Measurements from ENCODE around the gene TNFRSF14. TPM values are rescaled to one million over a fixed set of nuclear protein-coding genes. Genes with fewer than 3 reads are reported as not detected.

The TNFRSF14 gene
- total RNA-seq, 1 donor from 2014 or later = 6.5 TPM

DNA sequence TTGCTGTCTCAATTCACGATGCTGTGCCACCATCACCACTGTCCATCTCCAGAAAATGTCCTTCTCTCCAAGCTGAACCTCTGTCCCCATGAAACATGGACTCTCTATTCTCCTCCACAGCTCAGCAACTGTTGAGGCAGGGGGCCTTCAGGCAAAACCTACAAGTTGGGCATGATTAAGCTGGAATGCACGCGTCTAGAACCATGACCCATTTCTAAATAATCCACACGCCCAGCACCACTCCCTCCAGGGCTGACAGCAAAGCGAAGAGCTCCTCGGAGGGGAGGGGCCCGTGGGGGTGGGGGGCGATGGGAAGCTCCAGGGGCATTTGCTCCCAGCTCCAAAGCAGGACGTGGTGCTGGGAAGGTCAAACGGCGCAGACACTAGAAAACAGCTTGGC lies 22.8 kb upstream of the TNFRSF14 start:
- DNase-seq (ENCODE audit: extremely low spot score, unreplicated experiment) = no peak

DNA sequence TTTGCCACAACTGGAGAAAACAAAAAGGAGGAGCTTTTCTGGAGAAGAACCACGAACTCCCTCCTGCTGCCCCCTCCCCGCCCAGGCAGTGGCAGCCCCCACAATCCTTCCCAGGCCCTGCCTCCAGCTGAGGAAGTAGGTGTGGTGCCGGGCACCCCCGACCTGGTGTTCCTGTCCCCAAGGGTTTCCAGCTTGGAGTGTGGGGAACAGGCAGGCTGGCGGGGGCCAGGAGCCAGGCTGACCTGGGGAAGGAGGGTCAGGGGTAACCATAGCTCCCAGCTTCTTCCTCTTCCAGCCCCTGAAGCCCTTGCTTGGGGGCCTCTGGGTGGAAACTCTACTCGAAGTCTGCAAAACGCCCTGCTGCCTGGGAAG lies 21.9 kb upstream of the TNFRSF14 start:
- Mint-ChIP-seq H3K27me3 (ENCODE audit: unreplicated experiment) (no peaks in the 10 kb centered on the region), H3K9me3 (ENCODE audit: unreplicated experiment) (no peaks in the 10 kb centered on the region), H3K36me3 (ENCODE audit: unreplicated experiment) (no peaks in the 10 kb centered on the region), H3K27ac (ENCODE audit: unreplicated experiment) (no peak overlapping the region), H3K4me3 (ENCODE audit: unreplicated experiment) (no peak overlapping the region), H3K4me1 (ENCODE audit: unreplicated experiment) (peaks cover 32% of the 10 kb centered on the region)
- TF ChIP-seq, protein P1, sequence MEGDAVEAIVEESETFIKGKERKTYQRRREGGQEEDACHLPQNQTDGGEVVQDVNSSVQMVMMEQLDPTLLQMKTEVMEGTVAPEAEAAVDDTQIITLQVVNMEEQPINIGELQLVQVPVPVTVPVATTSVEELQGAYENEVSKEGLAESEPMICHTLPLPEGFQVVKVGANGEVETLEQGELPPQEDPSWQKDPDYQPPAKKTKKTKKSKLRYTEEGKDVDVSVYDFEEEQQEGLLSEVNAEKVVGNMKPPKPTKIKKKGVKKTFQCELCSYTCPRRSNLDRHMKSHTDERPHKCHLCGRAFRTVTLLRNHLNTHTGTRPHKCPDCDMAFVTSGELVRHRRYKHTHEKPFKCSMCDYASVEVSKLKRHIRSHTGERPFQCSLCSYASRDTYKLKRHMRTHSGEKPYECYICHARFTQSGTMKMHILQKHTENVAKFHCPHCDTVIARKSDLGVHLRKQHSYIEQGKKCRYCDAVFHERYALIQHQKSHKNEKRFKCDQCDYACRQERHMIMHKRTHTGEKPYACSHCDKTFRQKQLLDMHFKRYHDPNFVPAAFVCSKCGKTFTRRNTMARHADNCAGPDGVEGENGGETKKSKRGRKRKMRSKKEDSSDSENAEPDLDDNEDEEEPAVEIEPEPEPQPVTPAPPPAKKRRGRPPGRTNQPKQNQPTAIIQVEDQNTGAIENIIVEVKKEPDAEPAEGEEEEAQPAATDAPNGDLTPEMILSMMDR (IDR thresholded peaks at IDR 0.05) = no peak
- DNase-seq (ENCODE audit: extremely low spot score, unreplicated experiment) = no peak

More for the DNA sequence above, 22.8 kb upstream of the TNFRSF14 start:
- Mint-ChIP-seq H3K9me3 (ENCODE audit: unreplicated experiment) (no peaks in the 10 kb centered on the region), H3K4me1 (ENCODE audit: unreplicated experiment) (peaks cover 39% of the 10 kb centered on the region), H3K27me3 (ENCODE audit: unreplicated experiment) (no peaks in the 10 kb centered on the region), H3K27ac (ENCODE audit: unreplicated experiment) (no peak overlapping the region), H3K4me3 (ENCODE audit: unreplicated experiment) (no peak overlapping the region), H3K36me3 (ENCODE audit: unreplicated experiment) (no peaks in the 10 kb centered on the region)
- TF ChIP-seq, protein P1 (IDR thresholded peaks at IDR 0.05) = no peak

DNA sequence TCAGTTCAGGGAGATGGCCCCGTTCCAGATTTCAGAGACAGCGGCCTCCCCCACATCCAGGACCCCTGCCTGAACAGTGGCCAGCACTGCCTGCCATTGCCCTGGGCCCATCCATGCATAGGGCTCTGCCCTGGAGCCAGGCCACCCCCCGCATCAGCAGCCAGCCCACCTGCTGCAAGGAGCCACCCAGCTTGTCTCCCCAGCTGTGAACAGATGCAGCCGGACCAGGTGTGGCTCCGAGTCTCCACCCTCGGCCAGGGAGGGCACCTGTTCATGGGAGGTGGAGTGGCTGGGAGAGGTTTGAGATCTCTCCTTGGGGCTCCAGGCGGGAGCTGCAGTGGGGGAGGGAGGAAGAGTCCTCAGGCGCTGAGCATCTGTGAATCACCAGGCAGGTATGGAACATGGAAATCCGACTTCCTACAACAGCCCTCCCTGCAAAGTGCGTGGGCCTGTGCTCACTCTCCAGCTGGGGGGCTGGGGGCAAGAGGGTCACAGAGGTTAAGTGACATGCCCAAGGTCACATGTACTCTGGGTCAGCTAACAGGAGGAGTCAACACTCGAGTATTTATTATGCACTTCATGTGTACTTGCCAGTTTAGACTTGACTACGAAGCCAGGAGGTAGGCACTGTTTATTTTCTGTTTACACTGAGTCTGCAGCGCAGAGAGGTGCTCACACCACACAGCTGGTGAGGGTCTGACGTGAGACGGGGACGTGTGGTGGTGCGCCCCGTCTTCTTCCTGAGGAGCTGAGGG lies 21.3 kb upstream of the TNFRSF14 start:
- Mint-ChIP-seq H3K9me3 (ENCODE audit: unreplicated experiment) (no peaks in the 10 kb centered on the region), H3K27ac (ENCODE audit: unreplicated experiment) (no peak overlapping the region), H3K36me3 (ENCODE audit: unreplicated experiment) (no peaks in the 10 kb centered on the region), H3K27me3 (ENCODE audit: unreplicated experiment) (no peaks in the 10 kb centered on the region), H3K4me3 (ENCODE audit: unreplicated experiment) (no peak overlapping the region), H3K4me1 (ENCODE audit: unreplicated experiment) (peaks cover 32% of the 10 kb centered on the region)
- TF ChIP-seq, protein P1 (IDR thresholded peaks at IDR 0.05) = no peak
- no peak for DNase-seq (ENCODE audit: extremely low spot score, unreplicated experiment)

DNA sequence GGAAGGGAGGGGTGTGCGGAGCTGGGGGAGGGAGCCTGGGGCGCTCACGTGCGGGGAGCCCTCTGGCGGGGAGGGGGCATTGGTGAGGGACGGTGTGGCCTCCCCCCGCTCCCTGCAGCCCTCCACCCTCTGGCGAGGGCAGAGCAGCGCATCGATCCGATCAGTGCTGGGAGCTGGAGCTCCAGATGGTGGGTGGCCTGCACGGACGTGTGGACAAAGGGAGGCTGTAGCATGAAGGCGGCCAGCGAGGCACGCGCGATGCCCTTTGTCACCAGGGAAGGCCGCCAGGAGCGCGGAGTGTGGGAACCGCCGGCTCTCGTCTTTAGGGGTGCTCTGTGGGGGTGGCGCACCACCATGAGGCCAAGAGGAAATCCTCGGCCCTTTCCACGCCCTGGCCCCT lies 20.7 kb upstream of the TNFRSF14 start:
- no peaks in the 10 kb centered on the region for H3K36me3 Mint-ChIP-seq (ENCODE audit: unreplicated experiment)
- no peaks in the 10 kb centered on the region for H3K27me3 Mint-ChIP-seq (ENCODE audit: unreplicated experiment)
- no peak overlapping the region for H3K27ac Mint-ChIP-seq (ENCODE audit: unreplicated experiment)
- H3K4me3 Mint-ChIP-seq (ENCODE audit: unreplicated experiment) = no peak overlapping the region
- no peak for DNase-seq (ENCODE audit: extremely low spot score, unreplicated experiment)
- H3K9me3 Mint-ChIP-seq (ENCODE audit: unreplicated experiment) = no peaks in the 10 kb centered on the region
- TF ChIP-seq, protein P1 (IDR thresholded peaks at IDR 0.05) = no peak
- H3K4me1 Mint-ChIP-seq (ENCODE audit: unreplicated experiment) = peaks cover 32% of the 10 kb centered on the region

DNA sequence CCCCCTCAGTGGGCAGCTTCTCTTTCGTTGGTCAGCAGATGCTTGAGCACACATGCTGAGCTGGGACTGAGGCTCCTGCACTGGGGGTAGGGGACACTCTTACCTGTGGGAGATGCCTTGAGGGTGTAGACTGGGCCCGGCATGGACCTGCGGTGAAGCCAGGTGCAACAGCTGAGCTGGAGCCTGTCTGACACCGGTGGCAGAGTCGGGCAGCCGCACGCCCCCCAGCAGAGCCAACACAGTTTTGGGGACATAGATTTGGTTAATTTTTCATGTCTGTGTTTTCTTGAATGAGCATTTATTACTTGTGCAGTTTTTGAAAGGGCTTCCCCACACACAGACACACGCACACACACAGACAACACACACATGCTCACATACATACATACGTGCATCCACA lies 20.2 kb upstream of the TNFRSF14 start:
- no peak overlapping the region for H3K4me3 Mint-ChIP-seq (ENCODE audit: unreplicated experiment)

More for the DNA sequence above, 20.2 kb upstream of the TNFRSF14 start:
- no peaks in the 10 kb centered on the region for H3K36me3 Mint-ChIP-seq (ENCODE audit: unreplicated experiment)
- peaks cover 30% of the 10 kb centered on the region for H3K4me1 Mint-ChIP-seq (ENCODE audit: unreplicated experiment)
- no peaks in the 10 kb centered on the region for H3K9me3 Mint-ChIP-seq (ENCODE audit: unreplicated experiment)
- H3K27me3 Mint-ChIP-seq (ENCODE audit: unreplicated experiment) = no peaks in the 10 kb centered on the region
- TF ChIP-seq, protein P1 (IDR thresholded peaks at IDR 0.05) = no peak
- no peak overlapping the region for H3K27ac Mint-ChIP-seq (ENCODE audit: unreplicated experiment)
- DNase-seq (ENCODE audit: extremely low spot score, unreplicated experiment) = no peak
